Prostate gland (tissue), 2 donors: ENCODE data around the gene SLC44A5. TPM values are rescaled to one million over a fixed set of nuclear protein-coding genes. Genes with fewer than 3 reads are reported as not detected.

Source experiments
- DNase-seq: peaks from one replicate; pipeline ENCODE4 v3.0.0-alpha.2; 2019; ENCODE audit warnings: low spot score
- H3K27ac ChIP-seq, 2 donors: fragments of 200-600 bp; sonication (generic); 2 replicates each; pipeline ENCODE4 v1.5.1; 2017 to 2019
- H3K27me3 ChIP-seq: fragments of 200-600 bp; sonication (generic); replicated peaks from 2 replicates; pipeline ENCODE4 v1.5.1; 2019; ENCODE audit not compliant: insufficient read depth
- H3K36me3 ChIP-seq, 2 donors: fragments of 200-600 bp; sonication (generic); 1 replicate in 1 of 2; 2 replicates in 1 of 2; pipeline versions ENCODE4 v1.5.1 to v1.8.1; 2017 to 2019
- H3K4me1 ChIP-seq: fragments of 200-600 bp; sonication (generic); replicated peaks from 2 replicates; pipeline ENCODE4 v1.5.1; 2019
- H3K4me3 ChIP-seq, 2 donors: fragments of 200-600 bp; sonication (generic); 2 replicates each; pipeline ENCODE4 v1.5.1; 2017 to 2019
- H3K9me3 ChIP-seq: fragments of 200-600 bp; sonication (generic); 2 replicates; pipeline ENCODE4 v1.5.1; 2017
- CTCF ChIP-seq, 4 experiments: fragments of 200-600 bp in 2 of 4; fragments of 450-650 bp in 2 of 4; sonication (generic) in 2 of 4; IDR thresholded peaks; 1 replicate in 3 of 4; 2 replicates in 1 of 4; pipeline ENCODE4 v1.5.1; 2016 to 2019; ENCODE audit warnings: antibody characterized with exemption in 4 of 4, mild to moderate bottlenecking in 2 of 4, moderate library complexity in 2 of 4
- POLR2A ChIP-seq: fragments of 450-650 bp; IDR thresholded peaks from one replicate; pipeline ENCODE4 v1.6.1; 2016; ENCODE audit warnings: antibody characterized with exemption, mild to moderate bottlenecking
- POLR2AphosphoS5 ChIP-seq: sonication (generic); formaldehyde crosslinking; IDR thresholded peaks from one replicate; pipeline ENCODE4 v1.6.1; 2017; ENCODE audit warnings: antibody characterized with exemption
- WGBS: methylation state at CpG from one replicate; pipeline ENCODE4 v1.1.5; 2018; 5-methylcytosine and 5-hydroxymethylcytosine counted together
- intact Hi-C: fragments of 100-400 bp; cut with DNase I; formaldehyde crosslinking; loops from one replicate; pipeline ENCODE4 v1.14.2; 2022
- total RNA-seq, 2 donors: library from RNA; depleted of rRNA; stranded (reverse); fragments of >200 nt; gene quantifications; one replicate each; pipeline ENCODE4 v1.1.0, GENCODE V29; 2016

The SLC44A5 gene
- total RNA-seq, 2 donors from 2014 or later: 0.57 to 3.3 TPM

- WGBS: 66% methylated on average over 3 of the region's 3 CpGs
- no peaks in the 10 kb centered on the region for H3K9me3 ChIP-seq
- no peak for TF ChIP-seq POLR2A
- no peak for TF ChIP-seq CTCF (IDR thresholded peaks at IDR 0.05)
- no peak for TF ChIP-seq POLR2AphosphoS5
- intact Hi-C loops: no loop called here
- no peaks in the 10 kb centered on the region for H3K4me1 ChIP-seq
- no peak for DNase-seq
- no peaks in the 10 kb centered on the region for H3K36me3 ChIP-seq
- no peak overlapping the region for H3K4me3 ChIP-seq
- no peaks in the 10 kb centered on the region for H3K27me3 ChIP-seq
- no peak overlapping the region for H3K27ac ChIP-seq
These were observed 318.9 kb downstream of the SLC44A5 start for GRCh38 chr1:75292013-75292412.

GRCh38 chr1:75276385-75276784 is 334.5 kb downstream of the SLC44A5 start:
- TF ChIP-seq CTCF (IDR thresholded peaks at IDR 0.05) (no peak), POLR2AphosphoS5 (no peak), POLR2A (no peak)
- WGBS: 85% methylated on average over 1 of the region's 1 CpG
- H3K27me3 ChIP-seq: no peaks in the 10 kb centered on the region
- no peaks in the 10 kb centered on the region for H3K4me1 ChIP-seq
- H3K27ac ChIP-seq: no peak overlapping the region
- H3K4me3 ChIP-seq: no peak overlapping the region
- no peak for DNase-seq
- no peaks in the 10 kb centered on the region for H3K36me3 ChIP-seq
- no peaks in the 10 kb centered on the region for H3K9me3 ChIP-seq
- intact Hi-C loops: no loop called here

GRCh38 chr1:75275631-75276030 is 335.3 kb downstream of the SLC44A5 start:
- no peaks in the 10 kb centered on the region for H3K27me3 ChIP-seq
- intact Hi-C loops: no loop called here

GRCh38 chr1:75274920-75275506 is 335.9 kb downstream of the SLC44A5 start:
- Histone ChIP-seq H3K36me3 (no peaks in the 10 kb centered on the region), H3K4me1 (no peaks in the 10 kb centered on the region), H3K9me3 (no peaks in the 10 kb centered on the region), H3K27me3 (no peaks in the 10 kb centered on the region), H3K27ac (no peak overlapping the region), H3K4me3 (no peak overlapping the region)
- no peak for DNase-seq
- TF ChIP-seq POLR2AphosphoS5 (no peak), POLR2A (no peak), CTCF (IDR thresholded peaks at IDR 0.05) (no peak)
- intact Hi-C loops: no loop called here

More at GRCh38 chr1:75275631-75276030, 335.3 kb downstream of the SLC44A5 start:
- H3K9me3 ChIP-seq: no peaks in the 10 kb centered on the region
- no peaks in the 10 kb centered on the region for H3K36me3 ChIP-seq
- no peaks in the 10 kb centered on the region for H3K4me1 ChIP-seq
- WGBS: 74% methylated on average over 1 of the region's 1 CpG
- TF ChIP-seq POLR2A (no peak), POLR2AphosphoS5 (no peak), CTCF (IDR thresholded peaks at IDR 0.05) (no peak)
- no peak overlapping the region for H3K4me3 ChIP-seq
- DNase-seq: no peak
- no peak overlapping the region for H3K27ac ChIP-seq

- intact Hi-C loops: no loop called here
- no peak overlapping the region for H3K27ac ChIP-seq
- 66% methylated on average over 2 of the region's 2 CpGs for WGBS
- no peaks in the 10 kb centered on the region for H3K36me3 ChIP-seq
- no peaks in the 10 kb centered on the region for H3K4me1 ChIP-seq
- no peaks in the 10 kb centered on the region for H3K9me3 ChIP-seq
- no peak overlapping the region for H3K4me3 ChIP-seq
- DNase-seq: no peak
- no peaks in the 10 kb centered on the region for H3K27me3 ChIP-seq
- TF ChIP-seq POLR2AphosphoS5: no peak
These were observed 337.8 kb downstream of the SLC44A5 start for GRCh38 chr1:75273110-75273509.
